ENCODE data around the gene PTPRT.

PTPRT gene

GRCh38 chr20:42158272-42158671, 1031.4 kb downstream of the PTPRT start:
- DNase-seq: no peak

DNA sequence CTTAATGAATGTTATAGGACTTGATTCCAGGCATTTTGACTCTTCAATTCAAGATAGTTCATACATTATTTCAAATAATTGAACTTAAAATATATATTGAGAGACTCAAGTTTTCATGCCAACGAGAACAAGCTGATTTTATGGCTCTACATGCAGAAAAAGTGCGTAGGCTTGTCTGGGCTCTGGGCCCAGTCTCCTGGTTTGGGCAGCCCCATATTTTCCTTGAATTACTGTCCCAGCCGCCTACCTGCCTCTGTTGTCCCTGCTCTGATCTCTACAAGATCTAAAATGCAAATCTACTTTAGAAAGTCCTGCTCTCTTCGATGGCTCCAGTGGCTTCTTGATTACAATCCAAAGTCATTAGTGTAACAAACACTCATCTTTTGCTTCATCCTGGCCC, 1034.1 kb downstream of the PTPRT start:
- no peak for DNase-seq

DNA sequence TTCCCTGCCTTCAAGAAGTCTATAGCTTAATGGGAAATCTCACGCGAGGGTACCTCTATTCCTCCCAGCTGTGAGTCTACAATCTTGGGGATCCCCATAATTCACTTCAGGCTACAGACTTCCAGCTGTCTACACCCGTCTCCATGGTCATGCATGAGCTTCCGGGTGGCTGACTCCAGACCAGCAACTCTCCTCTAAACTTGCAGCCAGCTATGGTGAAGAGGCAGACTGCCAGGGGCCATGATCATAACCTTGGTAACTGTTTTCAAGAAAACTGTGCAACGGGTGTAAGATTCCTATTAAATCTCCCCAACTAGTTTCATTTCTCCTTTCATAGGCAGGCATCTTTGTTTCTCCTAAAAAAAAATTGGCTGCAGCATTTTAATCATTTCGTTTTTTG, 1037.1 kb downstream of the PTPRT start:
- DNase-seq: no peak

GRCh38 chr20:42150230-42150629, 1039.5 kb downstream of the PTPRT start:
- no peak for DNase-seq

DNA sequence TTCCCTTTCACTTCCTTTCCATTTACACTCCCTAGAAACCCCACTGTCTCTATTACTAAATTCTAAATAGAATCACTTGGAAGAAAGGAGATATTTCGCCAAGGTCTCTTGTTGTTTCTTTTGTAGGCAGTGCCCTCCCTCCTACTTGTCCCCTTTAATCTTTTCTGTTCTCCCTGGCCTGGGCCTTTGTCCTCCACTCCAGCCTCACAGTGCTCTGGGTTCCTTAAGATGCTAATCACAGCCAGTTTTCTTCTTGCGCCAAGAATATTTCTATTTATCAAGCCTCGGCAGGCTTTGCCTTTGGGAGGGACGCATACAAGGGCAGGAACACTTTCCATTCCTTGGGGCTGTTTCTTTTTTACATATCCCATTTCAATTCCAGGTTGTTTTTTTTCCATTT, 1051.0 kb downstream of the PTPRT start:
- no peak for DNase-seq

DNA sequence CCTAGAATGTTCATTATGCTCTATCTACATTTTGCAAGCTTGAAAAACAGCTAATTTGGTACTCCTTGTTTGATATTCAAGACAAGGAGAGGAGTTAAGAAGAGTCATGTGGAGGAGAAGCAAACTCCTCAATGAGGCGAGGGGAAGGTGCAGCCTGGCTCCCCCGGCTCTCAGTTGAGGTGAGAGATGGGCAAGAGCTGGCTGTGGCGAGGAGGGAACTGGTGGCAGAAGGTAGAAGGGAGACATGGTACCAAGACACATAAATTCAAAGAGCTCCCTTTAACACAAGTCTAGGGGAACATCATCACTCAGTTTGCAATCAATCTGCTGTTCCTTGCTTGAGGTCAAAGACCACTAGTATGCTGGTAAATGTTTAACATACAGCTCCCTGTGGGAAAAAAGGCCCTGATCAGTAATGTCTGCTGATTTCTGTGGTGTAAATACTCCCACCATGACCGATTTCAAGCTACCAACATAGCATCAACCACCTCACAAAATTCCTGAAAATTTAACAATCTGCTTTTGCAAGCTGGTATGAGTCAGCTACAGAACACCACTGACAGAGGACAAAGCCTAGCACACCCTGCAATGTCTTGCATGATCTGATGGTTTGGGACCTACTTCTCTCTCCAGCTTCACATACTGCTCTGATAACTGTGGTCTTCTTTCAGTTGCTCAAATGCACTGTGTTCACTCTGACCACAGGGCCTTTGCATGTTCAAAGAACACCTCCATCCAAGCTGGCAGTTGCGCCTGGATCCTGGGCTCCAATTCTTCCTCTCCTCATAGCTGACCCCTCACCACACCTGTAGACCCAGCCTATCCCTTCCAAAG, 1055.2 kb downstream of the PTPRT start:
- DNase-seq: no peak

GRCh38 chr20:42130810-42131596, 1058.7 kb downstream of the PTPRT start:
- DNase-seq: no peak

DNA sequence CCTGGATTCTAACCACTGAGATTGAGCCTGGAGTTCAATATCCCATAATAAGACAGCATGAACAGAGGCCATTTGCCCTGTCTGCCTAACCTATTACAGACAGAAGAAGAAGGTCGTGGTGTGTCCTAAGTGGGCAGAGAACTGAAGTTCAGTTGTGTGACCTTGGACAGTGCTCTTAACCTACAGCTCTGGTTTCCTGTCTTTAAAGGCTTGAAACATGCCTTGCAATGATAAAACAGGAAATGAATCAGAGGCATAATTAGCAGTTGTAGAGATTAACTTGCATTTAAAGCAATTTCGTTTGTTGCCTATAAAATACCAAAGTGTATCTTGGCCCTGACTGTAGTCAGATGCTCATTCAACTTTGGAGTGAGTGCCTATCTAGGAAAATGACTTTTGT, 1064.3 kb downstream of the PTPRT start:
- DNase-seq: no peak

DNA sequence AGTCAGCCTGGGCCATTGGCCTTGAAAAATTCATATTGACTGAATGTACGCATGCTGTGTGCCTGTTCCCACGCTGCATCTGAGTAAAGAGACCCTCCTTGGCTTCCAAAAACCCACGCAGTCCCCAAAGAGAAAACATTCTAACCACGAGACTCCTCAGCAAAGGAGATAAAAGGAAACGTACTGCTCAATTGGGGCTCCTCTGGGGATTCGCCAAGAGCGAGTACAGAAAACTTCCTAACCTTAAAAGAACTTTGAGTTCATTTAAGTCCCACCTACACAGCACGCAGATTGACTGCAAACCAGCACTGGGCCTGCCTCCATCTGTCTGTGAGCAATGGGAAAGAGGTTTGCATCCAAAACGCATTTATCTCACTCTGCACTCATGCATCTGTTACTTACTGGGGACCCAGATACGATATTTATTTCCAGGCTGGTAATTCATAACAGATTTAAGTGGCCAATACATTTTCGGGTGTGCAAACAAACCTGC, 1065.7 kb downstream of the PTPRT start:
- no peak for DNase-seq

- no peak for DNase-seq
Observed at GRCh38 chr20:42118409-42119125, 1071.1 kb downstream of the PTPRT start.

DNA sequence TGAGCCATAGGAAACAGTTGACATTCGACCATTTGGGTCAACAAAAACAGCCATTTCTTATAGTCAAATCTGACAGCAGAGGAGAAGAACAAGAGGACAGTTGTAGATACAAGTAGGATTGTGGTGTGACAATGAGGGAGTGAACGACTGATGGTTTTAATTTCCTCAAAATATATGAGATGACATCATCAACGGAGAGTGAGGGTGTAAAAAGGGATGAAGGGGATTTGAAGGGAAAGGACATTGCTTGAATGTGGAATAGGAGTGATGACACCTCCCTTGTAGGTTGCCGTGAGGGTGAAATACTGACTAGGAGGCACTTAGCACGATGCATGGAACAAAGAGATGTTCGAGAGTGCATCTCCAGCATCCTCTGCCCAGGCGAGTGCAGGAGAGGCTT, 1071.7 kb downstream of the PTPRT start:
- no peak for DNase-seq

DNA sequence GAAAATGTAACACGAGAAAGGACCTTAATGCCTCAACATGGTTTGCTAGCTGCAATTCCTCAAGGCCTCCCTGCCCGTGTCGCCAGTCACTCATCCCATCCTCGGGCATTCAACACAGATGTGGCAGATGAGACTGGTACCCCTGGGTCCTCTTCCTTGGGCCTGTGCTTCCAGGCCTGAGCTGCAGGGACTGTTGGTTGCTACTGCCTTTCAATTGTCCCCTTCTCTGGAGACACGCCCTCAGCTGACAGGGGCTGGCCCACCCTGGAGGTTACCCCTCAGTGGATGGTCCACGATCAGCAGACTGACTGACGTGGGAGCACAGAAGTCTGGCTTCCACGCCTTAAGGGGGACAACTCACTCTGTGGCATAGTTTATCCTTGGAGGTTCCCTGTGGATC, 1076.5 kb downstream of the PTPRT start:
- DNase-seq: no peak

DNA sequence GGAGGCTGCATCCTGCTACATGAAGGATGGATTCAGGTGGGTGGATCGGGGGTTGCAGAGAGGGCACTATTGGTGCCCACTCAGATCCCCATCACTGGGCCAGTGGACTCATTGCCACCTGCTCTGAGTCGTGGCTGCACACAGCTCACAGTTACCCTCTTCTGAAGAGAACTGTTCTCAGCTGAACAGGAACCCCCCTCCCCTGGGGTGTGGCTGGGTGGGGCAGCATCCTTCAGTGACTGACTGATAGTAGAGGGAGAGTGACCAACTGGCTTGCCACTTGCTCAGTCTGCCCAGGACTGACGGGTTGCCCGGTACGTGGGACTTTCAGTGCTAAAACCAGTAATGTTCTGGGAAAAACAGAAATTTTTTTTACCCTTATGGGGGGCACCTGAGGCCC, 1077.5 kb downstream of the PTPRT start:
- no peak for DNase-seq

DNA sequence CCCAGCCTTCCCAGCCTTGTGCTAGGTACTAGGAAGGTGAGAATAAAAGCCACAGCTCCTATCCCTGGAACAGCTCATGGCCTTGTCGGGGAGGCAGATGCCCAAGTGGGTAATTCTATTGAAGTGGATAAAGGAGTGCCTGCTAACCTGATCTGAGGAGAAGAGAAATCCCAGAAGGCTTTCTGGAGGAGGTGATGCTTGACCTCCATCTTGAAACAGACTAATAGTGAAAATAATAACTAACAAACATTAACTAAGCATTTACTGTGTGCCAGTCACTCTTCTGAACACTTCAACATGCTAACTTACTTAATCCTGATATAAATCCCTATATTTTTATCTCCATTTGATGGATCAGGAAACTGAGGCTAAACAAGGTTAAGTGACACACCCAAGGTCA, 1078.4 kb downstream of the PTPRT start:
- no peak for DNase-seq

DNA sequence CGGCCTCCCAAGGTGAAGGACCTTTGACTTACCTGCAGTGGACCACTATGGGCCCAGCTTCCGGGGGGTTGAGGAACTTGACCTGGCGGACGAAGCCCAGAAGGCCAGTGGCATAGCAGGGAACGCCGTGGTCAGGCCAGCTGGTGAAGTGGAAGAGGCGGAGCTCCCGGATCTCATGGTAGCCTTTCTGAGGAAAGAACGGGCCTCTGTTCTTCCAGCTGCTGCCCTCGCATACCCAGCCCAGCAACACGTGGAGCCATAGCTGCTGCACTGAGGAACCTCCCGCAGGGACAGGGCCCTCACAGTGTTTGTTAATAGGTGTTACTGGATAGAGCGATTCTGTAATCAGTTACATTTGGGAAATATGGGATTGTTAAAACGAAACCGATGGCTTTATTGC, 1079.4 kb downstream of the PTPRT start:
- DNase-seq: no peak

GRCh38 chr20:42102000-42102399, 1087.7 kb downstream of the PTPRT start:
- no peak for DNase-seq

DNA sequence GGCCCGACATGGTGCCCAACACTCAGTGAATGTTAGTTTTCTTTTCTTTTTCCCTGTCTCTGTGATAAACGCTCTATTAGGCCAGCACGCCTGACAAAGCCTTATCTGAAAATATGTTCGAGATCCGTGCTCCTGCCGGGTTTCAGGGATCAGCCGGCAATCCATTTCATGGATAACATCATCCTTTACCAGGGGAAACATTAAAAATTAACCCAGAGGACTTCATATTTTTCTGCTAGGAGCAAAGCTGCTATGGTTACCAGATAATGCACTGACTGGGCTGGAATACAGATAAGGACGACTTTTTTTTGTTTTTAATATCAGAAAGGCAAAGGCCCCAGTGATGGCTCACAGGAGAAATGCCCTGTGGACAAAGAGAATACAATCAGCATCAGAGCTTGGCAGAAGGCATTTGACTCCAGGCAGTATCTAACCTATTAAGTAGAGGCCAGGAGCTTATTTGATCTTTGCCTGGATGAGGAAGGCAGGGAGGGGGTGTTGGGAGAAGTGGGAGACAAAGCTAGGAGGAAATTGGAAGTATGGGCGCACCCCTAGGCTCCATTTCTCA, 1089.5 kb downstream of the PTPRT start:
- no peak for DNase-seq

- DNase-seq: no peak
Observed at GRCh38 chr20:42099101-42099500, 1090.6 kb downstream of the PTPRT start.

GRCh38 chr20:42098418-42098817, 1091.3 kb downstream of the PTPRT start:
- no peak for DNase-seq

GRCh38 chr20:42097741-42098140, 1092.0 kb downstream of the PTPRT start:
- no peak for DNase-seq

GRCh38 chr20:42095221-42095620, 1094.5 kb downstream of the PTPRT start:
- no peak for DNase-seq

- no peak for DNase-seq
Observed at GRCh38 chr20:42093542-42094440, 1095.9 kb downstream of the PTPRT start.
